GM19328 (cell line): ENCODE data around the gene ESPL1.

Experiments
- ATAC-seq: cut with Tn5 transposase; IDR thresholded peaks from one replicate; pipeline ENCODE4 v1.9.1; 2021; ENCODE audit warnings: mild to moderate bottlenecking, moderate library complexity; ENCODE audit not compliant: unreplicated experiment

The ESPL1 gene

GRCh38 chr12:53230108-53230845 lies 37.8 kb upstream of the ESPL1 start:
- no peak for ATAC-seq

- ATAC-seq, result no peak
Observed at GRCh38 chr12:53231671-53231920, 36.5 kb upstream of the ESPL1 start.

GRCh38 chr12:53231921-53232645 lies 36.0 kb upstream of the ESPL1 start, which contains the start of gene RARG:
Gene RARG, minus strand, starts transcription at chr12:53232209. Its CDS starts 4,664 bp downstream, at chr12:53227545.
- ATAC-seq, result no peak

- no peak for ATAC-seq
Observed at GRCh38 chr12:53232646-53233461, 35.2 kb upstream of the ESPL1 start.

- no peak for ATAC-seq
Observed at GRCh38 chr12:53233671-53234121, 34.4 kb upstream of the ESPL1 start.

GRCh38 chr12:53234271-53234914 lies 33.7 kb upstream of the ESPL1 start:
- ATAC-seq, result no peak

- ATAC-seq, result no peak
Observed at GRCh38 chr12:53235164-53235563, 32.9 kb upstream of the ESPL1 start.

- ATAC-seq, result no peak
Observed at GRCh38 chr12:53235742-53236442, 32.2 kb upstream of the ESPL1 start.

GRCh38 chr12:53236443-53237111 lies 31.5 kb upstream of the ESPL1 start:
- no peak for ATAC-seq

- no peak for ATAC-seq
Observed at GRCh38 chr12:53239643-53240258, 28.3 kb upstream of the ESPL1 start.

GRCh38 chr12:53241623-53242412 lies 26.3 kb upstream of the ESPL1 start:
- ATAC-seq, result no peak

GRCh38 chr12:53244337-53244736 lies 23.8 kb upstream of the ESPL1 start:
- ATAC-seq, result no peak

- no peak for ATAC-seq
Observed at GRCh38 chr12:53245286-53245685, 22.8 kb upstream of the ESPL1 start.

GRCh38 chr12:53251477-53252348 lies 16.4 kb upstream of the ESPL1 start:
- ATAC-seq, result no peak

GRCh38 chr12:53252349-53252916 lies 15.7 kb upstream of the ESPL1 start:
- ATAC-seq, result no peak

- no peak for ATAC-seq
Observed at GRCh38 chr12:53253298-53253697, 14.8 kb upstream of the ESPL1 start.

GRCh38 chr12:53254816-53255545 lies 13.1 kb upstream of the ESPL1 start:
- no peak for ATAC-seq
